ENCODE results near the gene STAT5B.

- TF ChIP-seq NCOR1 (IDR thresholded peaks at IDR 0.05; ENCODE audit: borderline replicate concordance, low read length) (no peak), ZNF274 (CRISPR knock-in tag; IDR thresholded peaks at IDR 0.05) (no peak), TOE1 (CRISPR knock-in tag; IDR thresholded peaks at IDR 0.05) (no peak), ATF5 (CRISPR knock-in tag; IDR thresholded peaks at IDR 0.05; ENCODE audit: low read depth) (no peak), HDAC2 (CRISPR knock-in tag; IDR thresholded peaks at IDR 0.05) (no peak), ZMYM3 (CRISPR knock-in tag; IDR thresholded peaks at IDR 0.05) (no peak), ZNF138 (CRISPR knock-in tag; IDR thresholded peaks at IDR 0.05; ENCODE audit: low read depth) (no peak), ZNF232 (CRISPR knock-in tag; IDR thresholded peaks at IDR 0.05; ENCODE audit: borderline replicate concordance) (no peak), ZNF282 (IDR thresholded peaks at IDR 0.05; ENCODE audit: partially characterized antibody) (no peak), ZKSCAN1 (IDR thresholded peaks at IDR 0.05; ENCODE audit: low read length) (no peak), JDP2 (CRISPR knock-in tag; IDR thresholded peaks at IDR 0.05; ENCODE audit: borderline replicate concordance) (no peak), ZNF891 (CRISPR knock-in tag; IDR thresholded peaks at IDR 0.05) (no peak), CBX5 (CRISPR knock-in tag; IDR thresholded peaks at IDR 0.05; ENCODE audit: borderline replicate concordance) (no peak)
Measured at GRCh38 chr17:42312035-42312284, 35.8 kb upstream of the STAT5B start.
